IgD-negative memory B cell (primary cell): ENCODE data around the gene PCSK4. TPM values are rescaled to one million over a fixed set of nuclear protein-coding genes. Genes with fewer than 3 reads are reported as not detected.
"Not testable (repeated sequence)": the region's sequence is repeated elsewhere in the genome, so short reads cannot be mapped to it uniquely, and the experiment has no call there.

Experiments
- H3K27ac Mint-ChIP-seq, 3 donors: one replicate each; pipeline ENCODE4 v1.8.0; 2020 to 2022; ENCODE audit warnings: mild to moderate bottlenecking in 3 of 3, mixed read lengths in 3 of 3, moderate library complexity in 1 of 3
- H3K27me3 Mint-ChIP-seq: one replicate; pipeline ENCODE4 v1.8.0; 2021; ENCODE audit warnings: mixed read lengths
- H3K36me3 Mint-ChIP-seq: one replicate; pipeline ENCODE4 v1.8.0; 2020; ENCODE audit warnings: mild to moderate bottlenecking, mixed read lengths
- H3K4me1 Mint-ChIP-seq, 3 donors: one replicate each; pipeline ENCODE4 v1.8.0; 2020 to 2022; ENCODE audit warnings: mixed read lengths in 3 of 3, mild to moderate bottlenecking in 1 of 3
- H3K4me3 Mint-ChIP-seq, 4 donors: one replicate each; pipeline ENCODE4 v1.8.0; 2020 to 2022; ENCODE audit warnings: mild to moderate bottlenecking in 4 of 4, mixed read lengths in 4 of 4, moderate library complexity in 3 of 4
- H3K9me3 Mint-ChIP-seq, 3 donors: one replicate each; pipeline ENCODE4 v1.8.0; 2020 to 2021; ENCODE audit warnings: mixed read lengths in 3 of 3, mild to moderate bottlenecking in 1 of 3
- polyA plus RNA-seq: library from polyadenylated mRNA; unstranded; fragments of 300-500 nt; fragmentation: Illumina TruSeq; gene quantifications from one replicate; pipeline ENCODE4 v1.2.3, GENCODE V29; 2021

Gene PCSK4
- not detected for polyA plus RNA-seq

GRCh38 chr19:1490311-1491113 is at the start of gene PCSK4:
TSS of gene PCSK4 (minus strand) at chr19:1490350. CDS start at chr19:1490346, 4 bp downstream.
- Mint-ChIP-seq H3K4me3 (peak within 1 kb of the TSS; percentile 83 to 92 (median 88)), H3K9me3 (no peaks in the 10 kb centered on the region), H3K27me3 (peaks cover 2% of the 10 kb centered on the region), H3K4me1 (peaks cover 0 to 13% (median 5%) of the 10 kb centered on the region in 3 donors), H3K27ac (peak within 1 kb of the TSS; percentile 59 to 91 (median 86)), H3K36me3 (no peaks in the 10 kb centered on the region)

- not testable (repeated sequence) for H3K4me3 Mint-ChIP-seq, H3K36me3 Mint-ChIP-seq, H3K4me1 Mint-ChIP-seq, H3K9me3 Mint-ChIP-seq, H3K27ac Mint-ChIP-seq
- peaks cover 26% of the 10 kb centered on the region for H3K27me3 Mint-ChIP-seq
These were observed 49.6 kb upstream of the PCSK4 start for GRCh38 chr19:1539749-1540148.

GRCh38 chr19:1538978-1539377 is 48.8 kb upstream of the PCSK4 start:
- H3K4me1 Mint-ChIP-seq = peaks cover 0 to 2% (median 0%) of the 10 kb centered on the region in 3 donors
- H3K4me3 Mint-ChIP-seq = no peak overlapping the region
- peaks cover 26% of the 10 kb centered on the region for H3K27me3 Mint-ChIP-seq
- H3K36me3 Mint-ChIP-seq = no peaks in the 10 kb centered on the region
- no peak overlapping the region for H3K27ac Mint-ChIP-seq
- H3K9me3 Mint-ChIP-seq = peaks cover 0 to 1% (median 0%) of the 10 kb centered on the region in 3 donors

GRCh38 chr19:1535699-1536098 is 45.5 kb upstream of the PCSK4 start:
- not testable (repeated sequence) for H3K36me3 Mint-ChIP-seq, H3K4me3 Mint-ChIP-seq, H3K4me1 Mint-ChIP-seq, H3K9me3 Mint-ChIP-seq
- Mint-ChIP-seq H3K27me3 (peaks cover 18% of the 10 kb centered on the region), H3K27ac (peak overlapping the region in 1 of 3 donors; percentile 31)

- Mint-ChIP-seq H3K9me3 (peaks cover 0 to 1% (median 0%) of the 10 kb centered on the region in 3 donors), H3K27ac (no peak overlapping the region), H3K36me3 (no peaks in the 10 kb centered on the region), H3K27me3 (peaks cover 17% of the 10 kb centered on the region), H3K4me1 (no peaks in the 10 kb centered on the region), H3K4me3 (no peak overlapping the region)
These were observed 44.8 kb upstream of the PCSK4 start for GRCh38 chr19:1534972-1535371.

- Mint-ChIP-seq H3K4me1 (no peaks in the 10 kb centered on the region), H3K9me3 (peaks cover 0 to 1% (median 0%) of the 10 kb centered on the region in 3 donors), H3K27me3 (peaks cover 19% of the 10 kb centered on the region), H3K4me3 (no peak overlapping the region), H3K36me3 (no peaks in the 10 kb centered on the region), H3K27ac (no peak overlapping the region)
These were observed 43.5 kb upstream of the PCSK4 start for GRCh38 chr19:1533510-1534150.

GRCh38 chr19:1532003-1532402 is 41.9 kb upstream of the PCSK4 start:
- Mint-ChIP-seq H3K27ac (no peak overlapping the region), H3K9me3 (peaks cover 0 to 1% (median 0%) of the 10 kb centered on the region in 3 donors), H3K36me3 (no peaks in the 10 kb centered on the region), H3K4me3 (no peak overlapping the region), H3K4me1 (no peaks in the 10 kb centered on the region), H3K27me3 (peaks cover 14% of the 10 kb centered on the region)

- H3K4me3 Mint-ChIP-seq = no peak overlapping the region
- no peaks in the 10 kb centered on the region for H3K4me1 Mint-ChIP-seq
- H3K27me3 Mint-ChIP-seq = peaks cover 14% of the 10 kb centered on the region
- peak overlapping the region in 1 of 3 donors; percentile 35 for H3K27ac Mint-ChIP-seq
- no peaks in the 10 kb centered on the region for H3K36me3 Mint-ChIP-seq
- H3K9me3 Mint-ChIP-seq = peaks cover 0 to 1% (median 0%) of the 10 kb centered on the region in 3 donors
These were observed 41.4 kb upstream of the PCSK4 start for GRCh38 chr19:1531587-1531986.

- peaks cover 21% of the 10 kb centered on the region for H3K27me3 Mint-ChIP-seq
- H3K27ac Mint-ChIP-seq, H3K4me1 Mint-ChIP-seq, H3K9me3 Mint-ChIP-seq, H3K36me3 Mint-ChIP-seq, H3K4me3 Mint-ChIP-seq: not testable (repeated sequence)
These were observed 40.7 kb upstream of the PCSK4 start for GRCh38 chr19:1530856-1531255.

- H3K4me3 Mint-ChIP-seq = no peak overlapping the region
- H3K4me1 Mint-ChIP-seq = peaks cover 0 to 5% (median 0%) of the 10 kb centered on the region in 3 donors
- H3K9me3 Mint-ChIP-seq = peaks cover 0 to 3% (median 0%) of the 10 kb centered on the region in 3 donors
- H3K27me3 Mint-ChIP-seq = peaks cover 32% of the 10 kb centered on the region
- no peaks in the 10 kb centered on the region for H3K36me3 Mint-ChIP-seq
- no peak overlapping the region for H3K27ac Mint-ChIP-seq
These were observed 39.3 kb upstream of the PCSK4 start for GRCh38 chr19:1529430-1529816.

- Mint-ChIP-seq H3K27me3 (peaks cover 34% of the 10 kb centered on the region), H3K4me1 (peaks cover 0 to 6% (median 0%) of the 10 kb centered on the region in 3 donors), H3K27ac (no peak overlapping the region), H3K36me3 (no peaks in the 10 kb centered on the region), H3K9me3 (peaks cover 0 to 4% (median 0%) of the 10 kb centered on the region in 3 donors), H3K4me3 (no peak overlapping the region)
These were observed 38.7 kb upstream of the PCSK4 start for GRCh38 chr19:1528596-1529429.

- Mint-ChIP-seq H3K27me3 (peaks cover 37% of the 10 kb centered on the region), H3K36me3 (no peaks in the 10 kb centered on the region), H3K4me3 (no peak overlapping the region), H3K4me1 (peaks cover 0 to 6% (median 0%) of the 10 kb centered on the region in 3 donors), H3K27ac (no peak overlapping the region), H3K9me3 (peaks cover 0 to 4% (median 0%) of the 10 kb centered on the region in 3 donors)
These were observed 37.6 kb upstream of the PCSK4 start for GRCh38 chr19:1527650-1528309.

- Mint-ChIP-seq H3K27me3 (peaks cover 37% of the 10 kb centered on the region), H3K4me1 (peaks cover 0 to 6% (median 0%) of the 10 kb centered on the region in 3 donors), H3K36me3 (no peaks in the 10 kb centered on the region)
These were observed 37.0 kb upstream of the PCSK4 start for GRCh38 chr19:1526979-1527649.

More at GRCh38 chr19:1526979-1527649, 37.0 kb upstream of the PCSK4 start:
- peaks cover 0 to 4% (median 0%) of the 10 kb centered on the region in 3 donors for H3K9me3 Mint-ChIP-seq
- H3K4me3 Mint-ChIP-seq = no peak overlapping the region
- H3K27ac Mint-ChIP-seq = no peak overlapping the region
